Ishikawa (cell line): ENCODE data around the gene THSD4.
A peak's percentile ranks its signal among the peaks of the same experiment; 100 is the strongest.

Experiments used
- CEBPB ChIP-seq: IDR thresholded peaks from 2 replicates; pipeline ENCODE4 v1.6.1; 2012
- CREB1 ChIP-seq: IDR thresholded peaks from 2 replicates; pipeline ENCODE4 v1.6.1; 2012; ENCODE audit warnings: low read depth
- EGR1 ChIP-seq: IDR thresholded peaks from 2 replicates; pipeline ENCODE4 v1.6.1; 2012
- EP300 ChIP-seq: IDR thresholded peaks from 2 replicates; pipeline ENCODE4 v1.6.1; 2012; ENCODE audit warnings: borderline replicate concordance
- FOXM1 ChIP-seq: IDR thresholded peaks from 2 replicates; pipeline ENCODE4 v1.6.1; 2012; ENCODE audit warnings: low read depth, borderline replicate concordance
- MAX ChIP-seq: IDR thresholded peaks from 2 replicates; pipeline ENCODE4 v1.6.1; 2012
- NFIC ChIP-seq: IDR thresholded peaks from 2 replicates; pipeline ENCODE4 v1.6.1; 2012
- RAD21 ChIP-seq: IDR thresholded peaks from 2 replicates; pipeline ENCODE4 v1.6.1; 2012; ENCODE audit warnings: low read depth
- TAF1 ChIP-seq: IDR thresholded peaks from 2 replicates; pipeline ENCODE4 v1.6.1; 2012; ENCODE audit warnings: low read depth, mild to moderate bottlenecking
- TCF12 ChIP-seq: IDR thresholded peaks from 2 replicates; pipeline ENCODE4 v1.6.1; 2012; ENCODE audit warnings: low read depth
- TEAD4 ChIP-seq: IDR thresholded peaks from 2 replicates; pipeline ENCODE4 v1.6.1; 2012
- YY1 ChIP-seq: IDR thresholded peaks from 2 replicates; pipeline ENCODE4 v1.6.1; 2012; ENCODE audit warnings: low read depth
- ZBTB7A ChIP-seq: IDR thresholded peaks from 2 replicates; pipeline ENCODE4 v1.6.1; 2012; ENCODE audit warnings: low read depth
- TF ChIP-seq, protein P1 (sequence below): IDR thresholded peaks from 2 replicates; pipeline ENCODE4 v1.6.1; 2012
- TF ChIP-seq, protein P2 (sequence below): IDR thresholded peaks from 2 replicates; pipeline ENCODE4 v1.6.1; 2012; ENCODE audit warnings: low read depth, mild to moderate bottlenecking

Gene THSD4

GRCh38 chr15:71677766-71678165, 562.5 kb downstream of the THSD4 start:
- no peak for TF ChIP-seq EP300
- no peak for TF ChIP-seq EGR1
- TF ChIP-seq CEBPB = no peak
- no peak for TF ChIP-seq ZBTB7A
- TF ChIP-seq NFIC = no peak
- TF ChIP-seq, protein P1, sequence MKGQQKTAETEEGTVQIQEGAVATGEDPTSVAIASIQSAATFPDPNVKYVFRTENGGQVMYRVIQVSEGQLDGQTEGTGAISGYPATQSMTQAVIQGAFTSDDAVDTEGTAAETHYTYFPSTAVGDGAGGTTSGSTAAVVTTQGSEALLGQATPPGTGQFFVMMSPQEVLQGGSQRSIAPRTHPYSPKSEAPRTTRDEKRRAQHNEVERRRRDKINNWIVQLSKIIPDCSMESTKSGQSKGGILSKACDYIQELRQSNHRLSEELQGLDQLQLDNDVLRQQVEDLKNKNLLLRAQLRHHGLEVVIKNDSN = no peak
- TF ChIP-seq TCF12 = no peak
- no peak for TF ChIP-seq RAD21
- TF ChIP-seq CREB1 = no peak
- TF ChIP-seq, protein P2, sequence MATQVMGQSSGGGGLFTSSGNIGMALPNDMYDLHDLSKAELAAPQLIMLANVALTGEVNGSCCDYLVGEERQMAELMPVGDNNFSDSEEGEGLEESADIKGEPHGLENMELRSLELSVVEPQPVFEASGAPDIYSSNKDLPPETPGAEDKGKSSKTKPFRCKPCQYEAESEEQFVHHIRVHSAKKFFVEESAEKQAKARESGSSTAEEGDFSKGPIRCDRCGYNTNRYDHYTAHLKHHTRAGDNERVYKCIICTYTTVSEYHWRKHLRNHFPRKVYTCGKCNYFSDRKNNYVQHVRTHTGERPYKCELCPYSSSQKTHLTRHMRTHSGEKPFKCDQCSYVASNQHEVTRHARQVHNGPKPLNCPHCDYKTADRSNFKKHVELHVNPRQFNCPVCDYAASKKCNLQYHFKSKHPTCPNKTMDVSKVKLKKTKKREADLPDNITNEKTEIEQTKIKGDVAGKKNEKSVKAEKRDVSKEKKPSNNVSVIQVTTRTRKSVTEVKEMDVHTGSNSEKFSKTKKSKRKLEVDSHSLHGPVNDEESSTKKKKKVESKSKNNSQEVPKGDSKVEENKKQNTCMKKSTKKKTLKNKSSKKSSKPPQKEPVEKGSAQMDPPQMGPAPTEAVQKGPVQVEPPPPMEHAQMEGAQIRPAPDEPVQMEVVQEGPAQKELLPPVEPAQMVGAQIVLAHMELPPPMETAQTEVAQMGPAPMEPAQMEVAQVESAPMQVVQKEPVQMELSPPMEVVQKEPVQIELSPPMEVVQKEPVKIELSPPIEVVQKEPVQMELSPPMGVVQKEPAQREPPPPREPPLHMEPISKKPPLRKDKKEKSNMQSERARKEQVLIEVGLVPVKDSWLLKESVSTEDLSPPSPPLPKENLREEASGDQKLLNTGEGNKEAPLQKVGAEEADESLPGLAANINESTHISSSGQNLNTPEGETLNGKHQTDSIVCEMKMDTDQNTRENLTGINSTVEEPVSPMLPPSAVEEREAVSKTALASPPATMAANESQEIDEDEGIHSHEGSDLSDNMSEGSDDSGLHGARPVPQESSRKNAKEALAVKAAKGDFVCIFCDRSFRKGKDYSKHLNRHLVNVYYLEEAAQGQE = no peak
- no peak for TF ChIP-seq MAX
- no peak for TF ChIP-seq TAF1
- no peak for TF ChIP-seq FOXM1
- TF ChIP-seq TEAD4 = no peak

- TF ChIP-seq YY1 = no peak
- no peak for TF ChIP-seq EGR1
Measured at GRCh38 chr15:71678191-71678590, 562.9 kb downstream of the THSD4 start.

- TF ChIP-seq, protein P1 = no peak
- TF ChIP-seq NFIC (no peak), EP300 (no peak), YY1 (no peak), CREB1 (no peak), ZBTB7A (no peak), FOXM1 (no peak), RAD21 (no peak)
- TF ChIP-seq, protein P2 = no peak
Measured at GRCh38 chr15:71678605-71679004, 563.3 kb downstream of the THSD4 start.

- TF ChIP-seq FOXM1 (no peak), NFIC (no peak), ZBTB7A (no peak), MAX (no peak), TAF1 (no peak), TCF12 (no peak), CEBPB (no peak)
- TF ChIP-seq, protein P2 = no peak
Measured at GRCh38 chr15:71679223-71679792, 564.0 kb downstream of the THSD4 start.

- TF ChIP-seq MAX = no peak
- no peak for TF ChIP-seq YY1
- no peak for TF ChIP-seq CREB1
- no peak; the same call in 1 of the 2 replicates for TF ChIP-seq CEBPB
- peak; percentile 69 for TF ChIP-seq TEAD4
- no peak for TF ChIP-seq RAD21
- TF ChIP-seq, protein P2 = no peak
- no peak for TF ChIP-seq ZBTB7A
- TF ChIP-seq, protein P1 = no peak
- TF ChIP-seq TAF1 = no peak
- TF ChIP-seq FOXM1 = peak; percentile 70
- peak; percentile 72 for TF ChIP-seq TCF12
- TF ChIP-seq NFIC = peak; percentile 64; the same call in 1 of the 2 replicates
- no peak for TF ChIP-seq EGR1
- peak; percentile 60; the same call in 1 of the 2 replicates for TF ChIP-seq EP300
Measured at GRCh38 chr15:71679793-71680353, 564.6 kb downstream of the THSD4 start.
